ENCODE results near the gene TCEANC2. TPM values are rescaled to one million over a fixed set of nuclear protein-coding genes. Genes with fewer than 3 reads are reported as not detected.

The TCEANC2 gene
- total and polyA plus RNA-seq, 2 donors (not counting 3 experiments of a cell fraction or from before 2014, with no cell fraction given) = 3.2 to 6.1 TPM

- POLR2A ChIA-PET = no interaction called here
- peaks cover 0 to 4% of the 10 kb centered on the region in 2 experiments for H3K36me3 ChIP-seq (ENCODE audit: control insufficient read depth in 2 of 2, extremely low read depth in 1 of 2, insufficient read depth in 2 of 2, low read length in 2 of 2)
- no peaks in the 10 kb centered on the region for H3K9me3 ChIP-seq (replicated peaks; ENCODE audit: control insufficient read depth, insufficient read depth, low read length)
- DNase-seq (ENCODE audit: low read depth, low spot score) = peak; percentile 48
- H4K20me1 ChIP-seq (replicated peaks; ENCODE audit: control insufficient read depth, extremely low read depth, insufficient read depth, low read length) = no peaks in the 10 kb centered on the region
- peaks cover 2% of the 10 kb centered on the region for H3K9me1 ChIP-seq (replicated peaks; ENCODE audit: control insufficient read depth, extremely low read depth, insufficient read depth, low read length)
- no peak overlapping the region for H3K9ac ChIP-seq (replicated peaks; ENCODE audit: extremely low read depth, insufficient read depth, low read length)
- no peaks in the 10 kb centered on the region for H3K27me3 ChIP-seq (ENCODE audit: control insufficient read depth in 2 of 2, insufficient read depth in 2 of 2, low read length in 2 of 2)
- TF ChIP-seq POLR2AphosphoS5 (IDR thresholded peaks at IDR 0.05; ENCODE audit: insufficient read depth, low read depth, low read length) = no peak
- no peak for TF ChIP-seq FOS (IDR thresholded peaks at IDR 0.05; ENCODE audit: borderline replicate concordance, insufficient read depth, low read length)
- no peak for TF ChIP-seq MYC (IDR thresholded peaks at IDR 0.05; ENCODE audit: low read depth, low read length)
- no peak for TF ChIP-seq EZH2 (IDR thresholded peaks at IDR 0.05; ENCODE audit: borderline replicate concordance, low read depth, low read length, severe bottlenecking)
- TF ChIP-seq CTCF (IDR thresholded peaks at IDR 0.05; ENCODE audit: extremely low read depth in 1 of 2, insufficient read depth in 1 of 2, low read depth in 1 of 2, low read length in 2 of 2) = no peak
- TF ChIP-seq GATA2 (IDR thresholded peaks at IDR 0.05; ENCODE audit: insufficient read depth, insufficient read length, low read depth, low read length) = no peak
- TF ChIP-seq, protein P1, sequence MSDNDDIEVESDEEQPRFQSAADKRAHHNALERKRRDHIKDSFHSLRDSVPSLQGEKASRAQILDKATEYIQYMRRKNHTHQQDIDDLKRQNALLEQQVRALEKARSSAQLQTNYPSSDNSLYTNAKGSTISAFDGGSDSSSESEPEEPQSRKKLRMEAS (IDR thresholded peaks at IDR 0.05; ENCODE audit: insufficient read depth, insufficient read length) = no peak
- no peak for TF ChIP-seq POLR2A (IDR thresholded peaks at IDR 0.05; ENCODE audit: low read depth, low read length)
- TF ChIP-seq JUN (IDR thresholded peaks at IDR 0.05; ENCODE audit: borderline replicate concordance, insufficient read depth, insufficient read length, low read depth) = no peak
- no TSS peak for BruUV-seq (replicated peaks)
- peaks cover 27% of the 10 kb centered on the region for H3K79me2 ChIP-seq (ENCODE audit: control insufficient read depth, insufficient read depth, low read length)
- peaks cover 22% of the 10 kb centered on the region for H3K4me1 ChIP-seq (ENCODE audit: control insufficient read depth, extremely low read depth, insufficient read depth, low read length)
- FAIRE-seq = no peak
- no peak overlapping the region for H2AFZ ChIP-seq (ENCODE audit: low read depth, low read length)
- intact Hi-C loops (cut with micrococcal nuclease) = no loop called here
- peak overlapping the region; percentile 19 for H3K27ac ChIP-seq (ENCODE audit: insufficient read depth, low read depth, low read length)
- CTCF ChIA-PET = no interaction called here
- no peak overlapping the region for H3K4me3 ChIP-seq (replicated peaks in 1 of 3; ENCODE audit: insufficient read depth in 1 of 3, low read depth in 1 of 3, low read length in 3 of 3)
- dilution Hi-C loops (cut with MboI; ENCODE audit: extremely low pct_ligation_motif_present, low sequenced_read_pairs) = no loop called here
- H3K4me2 ChIP-seq (ENCODE audit: insufficient read depth, low read length) = peak overlapping the region; percentile 83
Observed at GRCh38 chr1:54046671-54047383, 6.6 kb upstream of the TCEANC2 start.
